ENCODE data around the gene EME1.

DNA sequence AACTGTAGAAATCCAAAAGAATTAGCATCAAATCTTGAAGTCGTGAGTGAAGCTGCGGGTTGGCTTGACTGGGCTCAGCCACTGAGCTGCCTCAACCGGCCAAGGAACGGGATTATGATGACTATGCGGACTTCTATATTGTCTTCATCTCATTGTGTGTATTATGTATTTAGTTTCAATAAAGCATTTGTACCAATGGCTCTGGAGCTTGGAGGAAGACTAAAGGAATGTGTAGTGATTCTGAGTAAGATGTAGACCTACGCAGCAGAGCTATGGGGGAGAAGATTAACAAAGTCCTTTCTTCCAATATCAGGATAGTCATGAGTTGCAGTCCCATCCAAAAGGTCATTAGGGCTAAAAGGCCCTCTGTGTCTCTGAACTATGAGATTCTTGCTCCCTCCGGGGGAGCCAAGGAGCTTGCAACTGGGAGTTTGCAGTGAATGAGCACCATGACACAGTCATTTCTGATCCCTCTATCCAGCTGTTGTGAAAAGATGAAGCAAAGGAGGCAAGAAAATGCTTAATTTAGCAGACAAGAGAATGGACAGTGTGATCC, 8.3 kb downstream of the EME1 start:
- no peak for TF ChIP-seq TAF1 (IDR thresholded peaks at IDR 0.05; ENCODE audit: low read depth, low read length)
- TF ChIP-seq, protein P1, sequence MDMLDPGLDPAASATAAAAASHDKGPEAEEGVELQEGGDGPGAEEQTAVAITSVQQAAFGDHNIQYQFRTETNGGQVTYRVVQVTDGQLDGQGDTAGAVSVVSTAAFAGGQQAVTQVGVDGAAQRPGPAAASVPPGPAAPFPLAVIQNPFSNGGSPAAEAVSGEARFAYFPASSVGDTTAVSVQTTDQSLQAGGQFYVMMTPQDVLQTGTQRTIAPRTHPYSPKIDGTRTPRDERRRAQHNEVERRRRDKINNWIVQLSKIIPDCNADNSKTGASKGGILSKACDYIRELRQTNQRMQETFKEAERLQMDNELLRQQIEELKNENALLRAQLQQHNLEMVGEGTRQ (IDR thresholded peaks at IDR 0.05; ENCODE audit: low read length), result no peak
- TF ChIP-seq, protein P2, sequence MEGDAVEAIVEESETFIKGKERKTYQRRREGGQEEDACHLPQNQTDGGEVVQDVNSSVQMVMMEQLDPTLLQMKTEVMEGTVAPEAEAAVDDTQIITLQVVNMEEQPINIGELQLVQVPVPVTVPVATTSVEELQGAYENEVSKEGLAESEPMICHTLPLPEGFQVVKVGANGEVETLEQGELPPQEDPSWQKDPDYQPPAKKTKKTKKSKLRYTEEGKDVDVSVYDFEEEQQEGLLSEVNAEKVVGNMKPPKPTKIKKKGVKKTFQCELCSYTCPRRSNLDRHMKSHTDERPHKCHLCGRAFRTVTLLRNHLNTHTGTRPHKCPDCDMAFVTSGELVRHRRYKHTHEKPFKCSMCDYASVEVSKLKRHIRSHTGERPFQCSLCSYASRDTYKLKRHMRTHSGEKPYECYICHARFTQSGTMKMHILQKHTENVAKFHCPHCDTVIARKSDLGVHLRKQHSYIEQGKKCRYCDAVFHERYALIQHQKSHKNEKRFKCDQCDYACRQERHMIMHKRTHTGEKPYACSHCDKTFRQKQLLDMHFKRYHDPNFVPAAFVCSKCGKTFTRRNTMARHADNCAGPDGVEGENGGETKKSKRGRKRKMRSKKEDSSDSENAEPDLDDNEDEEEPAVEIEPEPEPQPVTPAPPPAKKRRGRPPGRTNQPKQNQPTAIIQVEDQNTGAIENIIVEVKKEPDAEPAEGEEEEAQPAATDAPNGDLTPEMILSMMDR (IDR thresholded peaks at IDR 0.05; ENCODE audit: control extremely low read depth in 1 of 3, insufficient read depth in 1 of 3, low read depth in 1 of 3, low read length in 3 of 3), result no peak
- no peak for TF ChIP-seq RXRA (IDR thresholded peaks at IDR 0.05; ENCODE audit: insufficient read depth, low read depth, low read length)
- TF ChIP-seq YY1 (IDR thresholded peaks at IDR 0.05; ENCODE audit: low read depth, low read length), result no peak

Data from H1 (cell line).